Stomach smooth muscle (tissue), 2 donors: Measurements from ENCODE around the gene PLCB1.

Source experiments
- H3K27ac ChIP-seq: one replicate; pipeline ENCODE4 v1.7.0; 2013; ENCODE audit warnings: mild to moderate bottlenecking, low read length, inconsistent platforms
- H3K27me3 ChIP-seq, 2 donors: one replicate each; pipeline ENCODE4 v1.7.0; 2013; ENCODE audit warnings: low read length in 2 of 2; ENCODE audit not compliant: insufficient read depth in 2 of 2, control insufficient read depth in 1 of 2
- H3K36me3 ChIP-seq, 2 donors: one replicate each; pipeline ENCODE4 v1.7.0; 2013; ENCODE audit warnings: low read length in 2 of 2; ENCODE audit not compliant: control insufficient read depth in 2 of 2, insufficient read depth in 2 of 2
- H3K4me1 ChIP-seq: one replicate; pipeline ENCODE4 v1.7.0; 2013; ENCODE audit warnings: low read length; ENCODE audit not compliant: control insufficient read depth, insufficient read depth
- H3K4me3 ChIP-seq, 2 donors: one replicate each; pipeline ENCODE4 v1.7.0; 2013; ENCODE audit warnings: low read length in 2 of 2
- H3K9ac ChIP-seq, 2 donors: one replicate each; pipeline ENCODE4 v1.7.0; 2013; ENCODE audit warnings: low read length in 2 of 2, mild to moderate bottlenecking in 1 of 2
- H3K9me3 ChIP-seq, 2 donors: one replicate each; pipeline ENCODE4 v1.7.0; 2013; ENCODE audit warnings: low read length in 2 of 2; ENCODE audit not compliant: control insufficient read depth in 2 of 2
- donor health status: healthy.
- donor health status: Pancreatic carcinoma.

Gene PLCB1

DNA sequence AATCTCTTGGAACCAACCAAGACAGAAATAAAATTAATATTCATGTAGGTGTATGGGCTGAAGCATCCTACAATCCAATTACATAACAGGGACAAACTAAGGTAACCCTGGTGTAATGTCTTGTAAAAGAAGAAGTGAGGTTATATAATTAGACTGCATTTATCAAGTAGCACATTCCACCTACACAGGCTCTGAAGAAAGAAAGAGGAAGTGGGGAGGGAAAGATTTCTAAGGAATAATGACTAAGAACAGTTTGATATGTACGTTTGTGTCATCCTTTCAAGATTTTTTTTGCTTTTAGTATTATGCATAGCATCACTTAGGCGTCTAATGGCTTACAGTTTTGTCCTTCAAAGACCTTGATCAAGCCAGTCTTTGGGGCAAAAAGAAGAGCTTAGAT is 139.7 kb downstream of the PLCB1 start:
- Histone ChIP-seq H3K27ac (no peak overlapping the region), H3K36me3 (no peaks in the 10 kb centered on the region), H3K4me1 (no peaks in the 10 kb centered on the region), H3K9me3 (no peaks in the 10 kb centered on the region), H3K4me3 (no peak overlapping the region), H3K27me3 (no peaks in the 10 kb centered on the region), H3K9ac (no peak overlapping the region)

DNA sequence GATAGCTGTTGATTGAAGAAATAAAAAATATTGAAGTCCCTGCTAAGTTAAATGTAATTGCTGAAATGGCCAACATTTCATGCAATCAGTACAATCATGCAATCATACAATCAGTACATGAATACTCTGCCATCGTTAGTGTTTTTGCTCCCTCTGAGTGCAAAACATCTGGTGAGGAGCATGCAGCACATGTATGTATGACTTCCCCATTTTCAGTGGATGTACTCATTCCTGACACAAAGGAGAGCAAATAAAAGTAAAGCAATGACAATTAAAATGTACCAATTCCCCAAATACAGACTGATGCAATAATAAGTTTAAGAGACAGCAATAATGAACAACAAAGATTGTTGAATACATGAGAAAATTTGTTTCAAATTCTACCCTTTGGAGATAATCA is 140.7 kb downstream of the PLCB1 start:
- Histone ChIP-seq H3K9me3 (no peaks in the 10 kb centered on the region), H3K27ac (no peak overlapping the region), H3K27me3 (no peaks in the 10 kb centered on the region), H3K4me3 (no peak overlapping the region), H3K4me1 (no peaks in the 10 kb centered on the region), H3K9ac (no peak overlapping the region), H3K36me3 (no peaks in the 10 kb centered on the region)

DNA sequence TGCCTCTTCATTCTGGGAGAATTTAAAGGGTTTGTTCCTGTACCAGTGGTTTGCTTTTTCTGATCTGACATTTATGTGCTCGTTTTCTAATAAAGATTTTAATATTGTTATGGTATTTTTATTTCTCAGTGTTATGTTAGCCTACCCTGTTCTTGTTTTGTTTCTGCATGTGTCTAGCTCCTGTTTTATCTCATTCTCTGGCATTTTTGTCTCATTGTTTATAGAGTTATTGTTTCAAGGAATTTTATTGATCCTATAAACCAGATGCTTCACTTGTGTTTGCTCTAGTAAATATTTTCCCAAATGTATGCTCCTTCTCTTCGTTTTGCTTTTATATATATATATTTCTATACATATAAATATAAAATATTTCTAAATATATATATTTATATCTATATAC is 152.8 kb downstream of the PLCB1 start:
- H3K36me3 ChIP-seq: no peaks in the 10 kb centered on the region
- H3K4me1 ChIP-seq: peaks cover 5% of the 10 kb centered on the region
- H3K9ac ChIP-seq: no peak overlapping the region
- H3K27me3 ChIP-seq: no peaks in the 10 kb centered on the region
- no peak overlapping the region for H3K4me3 ChIP-seq
- H3K27ac ChIP-seq: no peak overlapping the region
- H3K9me3 ChIP-seq: peaks cover 0 to 2% of the 10 kb centered on the region in 2 donors

DNA sequence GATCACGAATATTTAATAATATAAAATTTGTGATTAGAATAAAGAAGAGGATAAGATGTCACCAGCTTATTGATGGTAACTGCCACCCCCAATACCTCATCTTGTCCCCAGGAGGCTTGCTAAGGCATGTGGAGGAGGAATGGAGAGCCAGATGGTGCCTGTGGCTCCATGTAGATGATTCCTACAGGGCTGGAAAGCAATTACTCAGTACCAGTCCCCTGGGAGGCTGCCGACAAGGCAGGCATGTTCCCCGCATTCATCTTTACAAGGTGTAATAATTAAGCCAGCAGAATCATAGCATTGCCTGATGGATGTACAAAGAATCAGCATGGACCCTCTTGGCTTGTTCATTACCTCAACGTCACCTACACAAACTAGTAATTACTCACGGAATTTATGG is 155.3 kb downstream of the PLCB1 start:
- Histone ChIP-seq H3K9ac (no peak overlapping the region), H3K9me3 (peaks cover 0 to 2% of the 10 kb centered on the region in 2 donors), H3K4me3 (no peak overlapping the region), H3K4me1 (peaks cover 5% of the 10 kb centered on the region), H3K27ac (no peak overlapping the region), H3K27me3 (no peaks in the 10 kb centered on the region), H3K36me3 (no peaks in the 10 kb centered on the region)

DNA sequence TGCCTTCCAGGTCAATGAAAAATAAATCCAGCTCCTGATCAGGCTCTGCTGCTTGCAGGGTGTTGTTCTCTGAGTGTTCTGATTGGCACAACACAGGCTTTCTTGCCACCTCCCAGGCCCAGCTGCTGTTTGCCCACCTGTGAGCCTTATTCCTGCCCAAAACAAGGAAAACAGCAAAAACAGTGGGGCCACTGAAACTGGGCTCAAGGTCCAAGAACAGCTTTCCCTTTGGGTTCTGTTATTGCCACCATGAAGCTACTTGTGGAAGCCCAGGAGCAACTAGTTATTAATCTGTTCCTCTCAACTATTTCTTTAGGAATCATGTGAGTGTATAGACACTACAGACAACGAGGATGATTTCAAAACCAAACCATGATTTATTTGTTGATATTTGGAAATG is 159.1 kb downstream of the PLCB1 start:
- no peaks in the 10 kb centered on the region for H3K9me3 ChIP-seq
- H3K36me3 ChIP-seq: no peaks in the 10 kb centered on the region
- no peak overlapping the region for H3K9ac ChIP-seq
- no peak overlapping the region for H3K27ac ChIP-seq
- H3K27me3 ChIP-seq: no peaks in the 10 kb centered on the region
- H3K4me3 ChIP-seq: no peak overlapping the region
- peaks cover 5% of the 10 kb centered on the region for H3K4me1 ChIP-seq

DNA sequence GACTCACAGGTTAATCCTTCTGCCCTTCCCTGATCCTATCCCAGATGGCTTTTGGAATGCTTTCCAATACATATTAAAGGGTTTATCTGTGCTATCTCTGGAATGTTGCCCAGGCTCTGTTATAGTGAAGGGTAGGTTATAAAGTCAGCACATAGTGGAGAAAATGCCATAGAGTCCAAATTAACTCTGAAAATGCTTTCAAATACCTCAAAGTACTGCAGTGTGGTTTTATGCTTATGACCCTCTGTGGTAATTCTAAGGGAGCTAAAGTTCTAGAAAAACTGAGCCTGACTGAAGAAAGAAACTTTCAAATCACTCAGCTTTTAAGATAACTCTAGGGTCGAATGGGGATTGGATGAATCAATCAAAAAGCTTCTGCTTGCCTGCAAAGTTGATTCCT is 159.8 kb downstream of the PLCB1 start:
- no peaks in the 10 kb centered on the region for H3K9me3 ChIP-seq
- H3K4me1 ChIP-seq: peaks cover 5% of the 10 kb centered on the region
- no peak overlapping the region for H3K9ac ChIP-seq
- H3K27ac ChIP-seq: no peak overlapping the region
- no peaks in the 10 kb centered on the region for H3K27me3 ChIP-seq
- H3K4me3 ChIP-seq: no peak overlapping the region
- no peaks in the 10 kb centered on the region for H3K36me3 ChIP-seq

DNA sequence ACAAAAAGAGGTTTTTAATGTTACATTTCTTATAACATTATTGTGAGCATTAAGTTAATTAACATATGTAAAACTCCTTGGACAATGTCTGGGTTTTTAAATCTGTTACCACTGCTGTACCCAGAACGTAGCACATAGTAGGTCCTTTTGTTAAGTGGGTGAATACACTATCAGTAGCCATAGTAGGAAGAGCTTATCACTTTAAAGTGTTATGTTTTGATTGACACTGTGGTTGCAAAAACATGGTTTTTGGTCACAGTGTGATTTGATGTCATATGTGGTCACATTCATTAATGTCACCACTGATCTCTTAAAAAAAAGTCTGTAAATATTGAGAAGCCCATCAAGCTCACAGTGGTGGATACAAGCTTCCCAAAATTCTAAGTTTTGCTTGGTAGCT is 160.7 kb downstream of the PLCB1 start:
- no peaks in the 10 kb centered on the region for H3K36me3 ChIP-seq
- peaks cover 5% of the 10 kb centered on the region for H3K4me1 ChIP-seq
- H3K27me3 ChIP-seq: no peaks in the 10 kb centered on the region
- no peak overlapping the region for H3K9ac ChIP-seq
- no peak overlapping the region for H3K4me3 ChIP-seq
- no peak overlapping the region for H3K27ac ChIP-seq
- no peaks in the 10 kb centered on the region for H3K9me3 ChIP-seq

DNA sequence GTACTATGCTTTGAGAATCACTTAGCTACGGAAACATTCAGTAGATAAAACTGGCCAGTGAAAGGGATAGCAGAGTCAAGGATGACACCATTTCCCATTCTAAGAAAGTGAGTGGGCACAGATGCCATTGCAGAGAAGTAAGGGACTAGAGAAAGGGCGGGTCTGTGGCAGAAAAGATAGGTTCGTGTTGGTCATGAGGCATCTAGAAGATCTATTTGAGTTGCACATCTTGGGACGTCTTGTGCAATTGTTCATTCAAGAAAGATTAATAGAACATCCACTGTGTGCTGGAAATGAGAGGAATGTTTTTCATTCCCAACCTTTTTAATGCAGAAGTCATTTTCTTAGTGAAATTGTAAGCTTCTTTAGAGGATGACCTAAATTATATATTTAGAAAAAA is 161.7 kb downstream of the PLCB1 start:
- H3K36me3 ChIP-seq: no peaks in the 10 kb centered on the region
- peaks cover 2% of the 10 kb centered on the region for H3K4me1 ChIP-seq
- H3K9ac ChIP-seq: no peak overlapping the region
- H3K27me3 ChIP-seq: no peaks in the 10 kb centered on the region
- H3K4me3 ChIP-seq: no peak overlapping the region
- H3K27ac ChIP-seq: no peak overlapping the region
- H3K9me3 ChIP-seq: no peaks in the 10 kb centered on the region

DNA sequence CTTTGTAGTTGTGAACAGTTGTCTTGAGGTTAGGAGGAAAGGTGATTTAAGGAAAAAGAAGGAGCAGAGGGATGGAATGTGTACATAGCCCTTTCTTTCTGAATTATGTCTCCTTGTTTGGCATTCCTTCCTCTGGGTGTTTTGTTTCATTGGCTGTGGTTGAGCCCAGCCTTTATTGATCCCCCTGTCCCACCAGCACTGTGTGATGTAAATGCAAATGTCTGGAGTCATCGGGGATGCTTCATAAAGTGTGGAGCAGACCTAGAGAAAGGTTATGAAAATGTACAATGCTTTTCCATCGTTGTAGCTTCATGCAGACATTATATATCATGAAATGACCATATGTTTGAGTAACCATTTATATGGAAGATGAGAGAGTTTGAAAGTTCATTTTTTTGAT is 164.5 kb downstream of the PLCB1 start:
- Histone ChIP-seq H3K27ac (no peak overlapping the region), H3K27me3 (no peaks in the 10 kb centered on the region), H3K4me1 (no peaks in the 10 kb centered on the region), H3K9ac (no peak overlapping the region), H3K36me3 (no peaks in the 10 kb centered on the region), H3K4me3 (no peak overlapping the region), H3K9me3 (no peaks in the 10 kb centered on the region)

DNA sequence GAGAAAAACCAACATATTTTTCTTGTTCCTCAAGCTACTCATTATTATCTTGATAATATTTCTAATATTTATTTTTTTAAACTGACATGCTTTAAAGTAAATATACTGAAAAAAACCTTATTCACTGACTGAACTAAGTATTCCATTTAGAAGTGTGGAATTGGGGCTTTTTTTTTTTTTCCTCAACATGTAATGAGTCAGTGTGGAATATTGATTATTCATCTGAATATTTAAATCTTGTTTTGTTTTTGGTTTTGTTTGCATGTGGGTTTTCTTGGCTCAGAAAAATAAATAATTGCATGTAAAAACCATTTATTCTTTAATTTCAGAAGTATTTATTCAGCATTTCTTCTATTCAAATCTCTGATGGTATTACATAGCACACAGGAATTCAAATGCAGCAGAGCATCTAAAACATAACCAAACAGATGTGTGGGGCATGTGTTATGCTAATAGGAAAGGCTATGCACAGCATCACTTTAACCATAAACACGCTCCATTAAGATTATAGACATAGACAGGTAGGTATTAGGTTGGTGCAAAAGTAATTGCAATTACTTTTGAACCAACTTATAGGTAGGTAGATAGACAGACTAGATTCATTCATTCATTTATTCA is 166.5 kb downstream of the PLCB1 start:
- Histone ChIP-seq H3K27ac (no peak overlapping the region), H3K9ac (no peak overlapping the region), H3K4me1 (no peaks in the 10 kb centered on the region), H3K9me3 (no peaks in the 10 kb centered on the region), H3K36me3 (no peaks in the 10 kb centered on the region), H3K4me3 (no peak overlapping the region), H3K27me3 (no peaks in the 10 kb centered on the region)

DNA sequence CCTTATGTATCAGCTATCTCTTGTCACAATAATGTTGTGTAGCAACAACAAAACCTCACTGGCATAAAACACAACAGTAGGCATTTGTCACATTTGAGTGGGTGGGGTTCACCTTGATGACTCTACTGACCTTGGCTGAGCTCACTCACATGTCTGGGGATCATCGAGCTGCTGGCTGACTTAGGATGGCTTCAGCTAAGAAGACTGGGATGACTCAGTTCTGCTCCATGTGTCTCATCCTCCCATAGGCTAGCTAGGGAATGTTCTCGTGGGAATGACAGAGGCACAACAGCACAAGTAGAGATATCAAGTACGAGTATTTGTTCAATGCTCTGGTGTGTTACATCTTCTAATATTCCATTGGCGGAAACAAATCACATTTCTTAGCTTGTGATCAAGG is 167.9 kb downstream of the PLCB1 start:
- Histone ChIP-seq H3K9ac (no peak overlapping the region), H3K9me3 (no peaks in the 10 kb centered on the region), H3K4me3 (no peak overlapping the region), H3K27me3 (no peaks in the 10 kb centered on the region), H3K36me3 (no peaks in the 10 kb centered on the region), H3K4me1 (no peaks in the 10 kb centered on the region), H3K27ac (no peak overlapping the region)
